Islet precursor cell (in vitro differentiated cells): Measurements from ENCODE around the gene KCNQ1OT1.
A peak's percentile ranks its signal among the peaks of the same experiment; 100 is the strongest.
"Not testable (repeated sequence)": the region's sequence is repeated elsewhere in the genome, so short reads cannot be mapped to it uniquely, and the experiment has no call there.

Experiments
- DNase-seq: peaks from one replicate; pipeline ENCODE4 v3.0.0-alpha.2; 2018

Gene KCNQ1OT1

DNA sequence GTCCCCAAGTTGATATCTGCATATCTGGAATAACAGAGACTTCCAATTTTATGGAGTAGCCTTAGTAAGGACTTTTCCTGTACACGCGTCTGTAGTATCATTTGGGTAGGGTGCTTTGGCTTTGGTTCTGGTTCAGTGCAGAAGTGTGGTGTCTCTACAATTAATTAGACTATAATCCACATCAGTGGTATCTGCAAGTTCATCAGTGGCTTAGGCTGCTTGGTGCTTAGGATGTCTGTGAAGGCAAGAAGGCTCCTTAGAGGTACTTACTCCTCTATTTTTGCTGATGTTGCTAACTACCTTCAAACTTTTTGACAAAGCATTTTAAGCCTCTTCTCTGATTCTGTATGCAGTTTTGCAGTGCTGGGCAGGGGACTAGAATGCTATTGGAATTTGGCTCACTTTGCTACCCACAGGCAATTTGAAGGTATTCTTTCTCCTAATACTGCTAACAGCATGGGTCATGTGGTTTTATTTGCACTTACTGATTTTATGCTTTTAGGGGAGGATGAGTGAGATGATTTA lies 49.4 kb downstream of the KCNQ1OT1 start:
- no peak for DNase-seq

DNA sequence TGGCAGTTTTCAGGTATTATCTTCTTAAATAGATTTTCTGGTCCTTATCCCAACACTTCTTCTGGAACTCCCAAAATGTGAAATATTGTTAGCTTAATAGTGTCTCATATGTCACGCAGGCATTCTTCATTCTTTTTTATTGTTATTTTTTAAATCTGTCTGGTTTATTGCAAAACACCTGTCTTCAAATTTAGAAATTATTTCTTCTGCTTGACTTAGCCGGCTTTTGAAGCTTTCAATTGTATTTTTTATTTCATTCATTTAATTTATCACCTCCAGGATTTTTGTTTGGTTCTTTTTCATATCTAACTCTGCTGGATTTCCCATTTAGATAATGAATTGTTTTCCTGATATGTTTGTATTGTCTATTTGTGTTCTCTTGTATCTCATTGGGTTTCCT lies 49.9 kb downstream of the KCNQ1OT1 start:
- no peak for DNase-seq

DNA sequence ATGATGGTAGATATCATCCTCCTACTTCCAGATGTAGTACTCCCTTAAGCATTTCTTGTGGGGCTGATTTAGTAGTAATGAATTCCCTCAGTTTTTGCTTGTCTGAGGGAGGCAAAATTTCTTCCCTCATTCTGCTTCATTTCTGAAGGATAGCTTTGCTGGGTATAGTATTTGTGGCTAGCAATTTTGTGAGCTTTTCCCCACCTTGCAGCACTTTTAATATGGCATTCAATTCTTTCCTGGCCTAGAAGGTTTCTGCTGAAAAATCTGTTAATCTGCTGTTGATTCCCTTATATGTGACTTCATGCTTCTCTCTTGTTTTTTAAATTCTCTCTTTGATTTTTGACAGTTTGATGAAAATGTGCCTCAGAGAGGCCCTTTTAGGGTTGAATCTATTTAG lies 50.4 kb downstream of the KCNQ1OT1 start:
- DNase-seq, result no peak

DNA sequence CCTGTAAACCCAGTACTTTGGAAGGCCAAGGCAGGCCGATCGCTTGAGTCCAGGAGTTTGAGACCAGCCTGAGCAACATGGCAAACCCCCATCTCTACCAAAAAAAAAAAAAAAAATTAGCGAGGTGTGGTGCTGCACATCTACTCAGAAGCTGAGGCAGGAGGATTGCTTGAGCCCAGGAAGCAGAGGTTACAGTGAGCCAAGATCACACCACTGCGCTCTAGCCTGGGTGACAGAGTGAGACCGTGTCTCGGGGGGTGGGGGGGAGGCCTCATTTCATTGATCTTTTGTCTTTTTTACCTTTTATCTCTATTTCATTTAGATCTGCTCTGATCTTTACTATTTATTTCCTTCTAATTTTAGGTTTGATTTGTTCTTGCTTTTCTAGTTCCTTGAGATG lies 51.8 kb downstream of the KCNQ1OT1 start:
- no peak for DNase-seq

DNA sequence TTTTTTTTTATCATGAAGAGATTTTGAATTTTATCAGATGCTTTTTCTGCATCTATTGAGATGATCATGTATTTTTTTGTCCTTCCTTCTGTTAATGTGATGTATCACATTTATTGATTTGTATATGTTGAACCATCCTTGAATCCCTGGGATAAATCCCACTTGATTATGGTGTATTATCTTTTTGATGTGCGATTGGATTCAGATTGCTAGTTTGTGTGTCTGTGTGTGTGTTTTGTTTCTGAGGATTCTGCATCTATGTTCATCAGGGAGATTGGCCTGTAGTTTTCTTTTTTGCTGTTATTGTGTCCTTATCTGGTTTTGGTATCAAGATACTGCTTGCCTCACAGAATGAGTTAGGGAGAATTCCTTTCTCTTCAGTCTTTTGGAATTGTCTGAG lies 52.6 kb downstream of the KCNQ1OT1 start:
- DNase-seq, result no peak

DNA sequence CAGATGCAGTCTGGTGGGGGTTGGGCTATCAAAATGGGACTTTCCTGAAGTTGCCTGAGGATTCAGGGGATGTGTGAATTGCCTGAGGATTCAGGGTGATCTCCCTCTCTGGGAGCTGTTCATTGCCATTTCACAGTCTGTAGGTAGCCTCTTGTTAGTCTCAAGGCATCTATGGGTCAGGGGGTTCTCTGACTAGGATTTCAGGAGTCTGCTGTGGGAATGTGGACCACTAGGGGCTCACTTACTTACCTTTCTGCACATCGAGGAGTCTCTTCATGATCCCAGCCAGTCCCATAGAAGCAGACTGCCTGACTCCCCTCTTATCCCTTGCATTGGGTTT lies 54.0 kb downstream of the KCNQ1OT1 start:
- DNase-seq, result no peak

DNA sequence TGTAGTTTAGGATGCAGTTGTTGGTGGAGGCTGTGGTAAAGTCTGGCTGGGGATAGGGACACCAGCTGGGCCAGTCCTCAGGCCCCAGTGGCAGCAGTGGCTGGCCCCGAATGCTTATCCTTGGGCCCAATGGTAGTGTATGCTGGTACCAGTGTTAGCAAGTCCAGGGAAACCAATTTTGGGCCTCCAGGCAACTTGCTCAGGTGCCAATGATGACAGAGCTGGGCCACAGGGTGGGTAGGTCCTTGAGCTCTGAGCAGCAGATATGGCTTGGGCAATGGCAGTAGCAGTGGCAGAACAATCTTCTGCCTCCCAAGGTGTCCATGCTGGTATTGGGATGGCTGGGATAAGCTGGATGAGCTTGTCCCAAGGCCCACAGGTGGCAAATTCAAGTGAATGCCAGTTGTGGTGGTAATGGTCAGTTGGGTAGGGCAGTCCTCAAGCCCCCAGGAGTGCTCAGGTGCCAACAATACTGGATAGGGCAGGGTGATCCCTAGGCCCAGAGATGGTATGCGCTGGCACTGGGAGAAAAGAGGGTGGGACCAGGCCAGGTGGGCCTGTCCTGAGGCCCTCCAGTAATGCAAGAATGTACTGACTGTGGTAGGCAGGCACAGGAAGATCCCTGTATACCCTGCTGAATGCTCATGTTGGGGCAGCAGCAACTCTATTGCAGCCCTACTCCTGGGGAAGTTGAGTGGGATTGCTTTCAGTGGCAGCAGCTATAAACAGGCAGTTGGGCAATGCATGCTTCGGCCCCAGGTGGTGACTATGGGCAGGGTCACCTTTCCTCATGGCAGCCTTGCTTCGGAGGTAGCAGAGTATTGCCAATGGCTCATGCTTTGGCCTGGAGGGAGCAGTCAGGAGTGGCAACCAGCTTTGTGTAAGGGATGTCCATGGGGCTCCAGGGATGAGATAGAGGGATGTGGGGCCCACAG lies 54.7 kb downstream of the KCNQ1OT1 start:
- DNase-seq, result no peak

DNA sequence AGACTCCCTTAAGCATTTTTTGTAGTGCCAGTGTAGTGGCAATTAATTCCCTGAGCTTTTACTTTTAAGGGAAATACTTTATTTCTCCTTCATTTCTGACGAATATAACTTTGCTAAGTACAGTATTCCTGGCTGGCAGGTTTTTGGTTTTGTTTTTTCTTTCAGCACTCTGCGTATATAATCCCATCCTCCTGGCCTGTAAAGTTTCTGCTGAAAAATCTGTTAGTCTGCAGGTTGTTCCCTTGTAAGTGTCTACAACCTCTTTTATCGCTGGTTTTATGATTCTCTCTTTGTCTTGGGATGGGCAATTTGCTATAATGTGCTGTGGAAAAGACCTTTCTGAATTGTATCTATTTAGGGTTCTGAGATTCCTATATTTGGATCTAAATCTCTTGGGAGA lies 56.0 kb downstream of the KCNQ1OT1 start:
- no peak for DNase-seq

DNA sequence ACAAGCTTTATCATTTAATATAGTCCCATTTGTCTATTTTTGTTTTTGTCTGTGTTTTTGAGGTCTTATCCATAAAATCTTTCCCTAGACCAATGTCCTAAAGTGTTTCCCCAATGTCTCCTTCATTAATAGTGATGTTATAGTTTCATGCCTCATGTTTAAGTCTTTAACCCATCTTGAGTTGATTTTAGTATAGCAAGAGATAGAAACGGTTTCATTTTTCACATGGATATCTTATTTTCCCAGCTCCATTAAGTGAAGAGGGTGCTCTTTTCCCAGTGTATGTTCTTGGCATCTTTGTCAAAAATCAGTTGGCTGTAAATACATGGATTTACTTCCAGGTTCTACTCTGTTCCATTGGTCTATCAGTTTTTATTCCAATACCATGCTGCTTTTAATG lies 58.2 kb downstream of the KCNQ1OT1 start:
- no peak for DNase-seq

DNA sequence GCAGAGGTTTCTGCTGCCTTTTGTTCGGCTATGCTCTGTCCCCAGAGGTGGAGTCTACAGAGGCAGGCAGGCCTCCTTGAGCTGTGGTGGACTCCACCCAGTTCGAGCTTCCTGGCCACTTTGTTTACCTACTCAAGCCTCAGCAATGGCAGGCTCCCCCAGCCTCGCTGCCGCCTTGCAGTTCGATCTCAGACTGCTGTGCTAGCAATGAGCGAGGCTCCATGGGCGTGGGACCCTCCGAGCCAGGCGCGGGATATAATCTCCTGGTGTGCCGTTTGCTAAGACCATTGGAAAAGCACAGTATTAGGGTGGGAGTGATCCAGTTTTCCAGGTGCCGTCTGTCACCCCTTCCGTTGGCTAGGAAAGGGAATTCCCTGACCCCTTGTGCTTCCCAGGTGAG lies 60.0 kb downstream of the KCNQ1OT1 start:
- not testable (repeated sequence) for DNase-seq

DNA sequence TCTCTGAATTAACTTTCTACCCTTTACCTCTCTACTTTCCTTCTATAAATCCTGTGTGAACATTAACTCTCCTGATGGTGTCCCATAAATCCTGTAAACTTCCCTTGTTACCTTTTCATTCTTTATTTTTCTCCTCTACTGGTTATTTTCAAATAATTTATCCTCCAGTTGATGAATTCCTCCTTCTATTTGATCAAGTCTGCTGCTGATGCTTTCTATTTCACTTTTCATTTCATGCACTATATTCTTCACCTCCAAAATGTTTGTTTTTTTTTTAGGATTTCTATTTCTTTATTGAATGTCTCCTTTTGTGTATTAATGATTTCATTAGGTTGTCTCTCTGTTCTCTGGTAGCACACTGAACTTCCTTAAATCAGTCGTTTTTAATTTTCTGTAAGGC lies 68.6 kb downstream of the KCNQ1OT1 start:
- no peak for DNase-seq

DNA sequence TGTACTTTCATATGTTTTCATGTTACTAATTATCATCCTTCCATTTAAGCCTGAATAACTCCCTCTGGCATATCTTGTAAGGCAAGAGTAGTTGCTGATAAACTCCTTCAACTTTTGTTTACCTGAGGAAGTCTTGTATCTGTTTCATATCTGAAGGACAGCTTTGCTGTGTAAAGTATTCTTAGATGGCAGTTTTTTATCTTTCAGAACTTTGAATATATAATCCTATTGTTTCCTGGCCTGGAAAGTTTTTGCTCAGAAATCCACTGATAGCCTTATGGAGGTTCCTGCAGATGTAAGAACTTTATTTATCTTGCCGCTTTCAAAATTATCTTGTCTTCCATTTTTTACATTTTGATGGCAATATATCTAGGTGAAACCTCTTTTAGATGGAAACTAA lies 69.1 kb downstream of the KCNQ1OT1 start:
- DNase-seq, result no peak

DNA sequence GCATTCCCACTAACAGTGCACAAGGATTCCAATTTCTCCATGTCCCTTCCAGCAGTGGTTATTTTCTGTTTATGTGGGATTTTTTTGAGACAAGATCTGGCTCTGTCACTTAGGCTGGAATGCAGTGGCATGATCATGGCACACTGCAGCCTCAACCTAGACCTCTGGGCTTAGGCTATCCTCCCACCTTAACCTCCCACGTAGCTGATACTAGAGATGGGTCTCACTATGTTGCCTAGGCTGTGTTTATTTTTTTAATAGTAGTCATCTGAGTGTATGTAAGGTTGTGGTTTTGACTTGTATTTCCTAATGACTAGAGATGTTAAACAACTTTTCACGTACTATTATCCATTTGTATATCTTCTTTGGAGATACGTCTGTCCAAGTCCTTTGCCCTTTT lies 74.6 kb downstream of the KCNQ1OT1 start:
- DNase-seq, result no peak

DNA sequence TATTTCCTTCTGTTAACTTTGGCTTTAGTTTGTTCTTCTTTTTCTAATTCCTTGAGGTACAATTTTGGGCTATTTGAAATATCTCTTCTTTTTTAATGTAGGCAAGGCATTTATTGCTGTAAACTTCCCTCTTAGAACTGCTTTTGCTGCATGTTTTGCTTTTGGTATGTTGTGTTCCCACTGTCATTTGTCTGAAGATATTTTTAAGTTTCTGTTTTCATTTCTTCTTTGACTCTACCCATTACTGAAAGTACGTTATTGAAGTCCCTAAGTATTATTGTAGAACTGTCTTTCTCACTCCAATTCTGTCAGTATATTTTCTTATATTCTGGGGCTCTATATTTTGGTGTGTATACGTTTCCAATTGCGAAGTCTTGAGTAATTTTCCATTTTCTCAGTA lies 77.9 kb downstream of the KCNQ1OT1 start:
- DNase-seq, result no peak

DNA sequence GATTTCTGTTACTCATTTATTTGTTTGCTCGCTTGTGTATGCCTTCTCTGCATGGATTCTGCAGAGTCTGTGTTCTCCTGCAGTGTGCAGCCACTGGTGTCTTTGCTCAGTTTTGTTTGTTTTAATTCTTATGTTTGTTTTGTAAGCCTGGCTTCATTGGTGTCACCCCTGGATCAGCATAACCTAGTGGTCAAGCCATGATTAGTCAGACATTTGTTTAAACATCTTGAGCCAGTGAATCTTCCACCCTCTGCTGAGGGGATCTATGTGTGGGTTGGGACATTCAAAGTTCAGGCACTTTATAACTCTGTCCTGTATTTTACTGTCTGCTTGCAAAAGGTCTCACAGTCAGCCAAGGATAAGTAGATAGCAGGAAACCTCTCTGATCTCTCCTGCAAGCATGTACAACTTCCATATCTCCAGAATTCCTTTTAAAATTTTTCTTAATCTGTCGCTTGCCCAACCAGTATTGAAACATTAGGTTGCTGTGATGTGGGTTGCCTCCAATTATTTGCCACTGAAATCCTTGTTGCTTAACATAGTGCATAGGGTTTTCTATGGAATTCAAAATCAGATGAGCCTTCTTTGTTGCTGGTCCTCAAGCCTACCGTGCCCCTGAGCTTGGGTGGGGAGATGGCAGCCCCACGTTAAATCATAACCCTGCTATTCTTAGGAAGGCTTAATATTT lies 86.8 kb downstream of the KCNQ1OT1 start:
- DNase-seq, result no peak

DNA sequence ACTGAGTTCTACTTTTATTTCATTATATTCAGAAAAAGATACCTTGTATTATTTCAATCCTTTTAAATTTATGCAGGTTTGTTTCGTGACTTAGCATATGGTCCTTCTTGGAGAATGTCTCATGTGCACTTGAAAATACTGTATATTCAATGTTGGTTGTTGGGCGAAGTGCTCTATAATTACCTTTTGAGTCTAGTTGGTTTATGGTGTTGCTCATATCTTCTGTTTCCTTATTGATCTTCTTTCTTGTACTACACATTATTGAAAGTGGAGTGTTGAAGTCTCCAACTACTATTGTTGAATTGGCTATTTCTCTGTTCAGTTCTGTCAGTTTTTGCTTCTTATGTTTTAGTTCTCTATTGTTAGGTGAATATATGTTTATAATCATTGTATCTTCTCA lies 90.4 kb downstream of the KCNQ1OT1 start:
- no peak for DNase-seq

DNA sequence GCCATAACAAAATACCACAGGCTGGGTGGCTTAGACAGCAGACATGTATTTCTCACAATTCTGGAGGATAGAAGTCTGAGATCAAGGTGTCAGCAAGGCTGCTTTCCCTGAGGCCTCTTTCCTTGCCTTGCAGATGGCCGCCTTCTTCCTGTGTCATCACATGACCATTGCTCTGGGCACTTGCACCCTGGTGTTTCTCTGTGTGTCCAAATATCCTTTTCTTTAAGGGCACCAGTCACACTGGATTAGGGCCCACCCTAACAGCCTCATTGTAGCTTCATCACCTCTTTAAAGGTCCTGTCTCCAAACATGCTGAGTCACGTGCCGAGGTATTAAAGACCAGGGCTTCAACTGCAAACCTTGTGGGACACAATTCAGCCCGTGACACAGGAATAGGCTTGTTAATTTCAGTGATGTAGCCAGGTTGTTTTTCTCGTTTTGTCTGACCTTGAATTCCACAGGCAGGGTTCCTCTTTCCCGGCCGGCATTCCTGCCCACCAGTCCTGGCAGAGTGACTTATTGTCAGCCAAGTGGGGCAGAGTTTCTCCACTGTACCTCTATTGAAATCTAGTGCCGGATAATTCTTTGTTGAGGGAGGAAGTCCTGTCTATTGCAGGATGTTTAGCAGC lies 100.1 kb downstream of the KCNQ1OT1 start:
- DNase-seq, result peak; percentile 54

DNA sequence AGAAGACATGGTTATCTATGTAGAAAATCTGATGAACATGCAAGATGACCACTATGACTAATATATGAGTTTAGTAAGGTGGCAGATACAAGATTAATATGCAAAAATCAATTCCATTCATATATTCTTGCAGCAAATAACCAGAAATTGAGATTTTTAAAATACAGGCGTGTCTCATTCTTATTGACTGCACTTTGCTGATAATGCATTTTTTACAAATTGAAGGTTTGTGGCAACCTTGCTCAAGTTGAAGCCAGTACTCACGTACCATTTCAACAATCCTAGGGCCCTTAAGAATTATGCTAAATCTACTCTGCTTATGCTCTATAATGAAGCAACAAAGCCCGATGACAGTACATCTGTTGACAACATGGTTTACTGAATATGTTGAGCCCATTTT lies 104.6 kb downstream of the KCNQ1OT1 start:
- no peak for DNase-seq

DNA sequence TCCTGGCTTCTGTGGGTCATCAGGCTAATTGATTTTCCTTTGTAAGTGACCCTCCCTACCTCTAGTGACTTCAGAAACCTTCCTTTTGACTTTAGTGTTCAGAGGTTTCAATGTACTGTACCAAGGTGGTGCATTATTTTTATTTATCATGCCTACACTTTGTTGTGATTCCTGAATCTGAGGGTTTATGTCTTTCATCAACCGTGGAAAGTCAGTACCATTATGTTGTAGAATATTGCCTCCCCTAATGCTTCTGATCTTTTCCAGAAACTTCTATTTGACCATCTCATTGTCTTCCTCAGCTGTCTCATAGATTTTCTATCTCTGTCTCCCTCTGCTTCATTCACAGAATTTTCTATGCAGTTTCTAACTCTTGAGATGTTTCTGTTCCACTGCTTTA lies 105.5 kb downstream of the KCNQ1OT1 start:
- DNase-seq, result no peak

DNA sequence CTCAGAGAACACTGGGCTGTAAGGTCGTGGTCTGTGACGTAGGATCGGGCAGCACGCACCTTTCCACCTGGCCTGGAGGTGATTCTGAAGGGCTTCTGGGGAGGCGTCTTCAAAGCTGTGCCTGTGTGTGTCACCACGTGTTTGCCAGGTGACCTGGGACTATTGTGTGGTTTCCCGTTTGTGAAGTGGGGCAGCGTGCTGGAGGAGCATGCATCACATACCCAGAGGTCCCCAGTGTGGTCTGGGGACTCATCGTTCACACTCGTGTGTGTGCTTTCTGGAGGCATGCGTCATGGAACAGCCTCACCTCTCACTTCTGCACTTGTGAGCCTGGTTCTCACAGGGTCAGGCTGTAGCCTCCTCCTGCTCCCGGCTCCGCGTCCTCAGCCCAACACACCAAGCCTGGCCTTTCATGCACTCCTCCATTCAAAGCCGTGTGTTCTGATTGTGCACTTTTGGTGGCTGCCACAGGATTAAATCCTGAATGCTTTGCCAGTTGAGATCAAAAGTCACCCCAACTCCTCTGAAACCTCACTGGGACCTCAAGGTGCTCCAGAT lies 106.3 kb downstream of the KCNQ1OT1 start:
- DNase-seq, result no peak

DNA sequence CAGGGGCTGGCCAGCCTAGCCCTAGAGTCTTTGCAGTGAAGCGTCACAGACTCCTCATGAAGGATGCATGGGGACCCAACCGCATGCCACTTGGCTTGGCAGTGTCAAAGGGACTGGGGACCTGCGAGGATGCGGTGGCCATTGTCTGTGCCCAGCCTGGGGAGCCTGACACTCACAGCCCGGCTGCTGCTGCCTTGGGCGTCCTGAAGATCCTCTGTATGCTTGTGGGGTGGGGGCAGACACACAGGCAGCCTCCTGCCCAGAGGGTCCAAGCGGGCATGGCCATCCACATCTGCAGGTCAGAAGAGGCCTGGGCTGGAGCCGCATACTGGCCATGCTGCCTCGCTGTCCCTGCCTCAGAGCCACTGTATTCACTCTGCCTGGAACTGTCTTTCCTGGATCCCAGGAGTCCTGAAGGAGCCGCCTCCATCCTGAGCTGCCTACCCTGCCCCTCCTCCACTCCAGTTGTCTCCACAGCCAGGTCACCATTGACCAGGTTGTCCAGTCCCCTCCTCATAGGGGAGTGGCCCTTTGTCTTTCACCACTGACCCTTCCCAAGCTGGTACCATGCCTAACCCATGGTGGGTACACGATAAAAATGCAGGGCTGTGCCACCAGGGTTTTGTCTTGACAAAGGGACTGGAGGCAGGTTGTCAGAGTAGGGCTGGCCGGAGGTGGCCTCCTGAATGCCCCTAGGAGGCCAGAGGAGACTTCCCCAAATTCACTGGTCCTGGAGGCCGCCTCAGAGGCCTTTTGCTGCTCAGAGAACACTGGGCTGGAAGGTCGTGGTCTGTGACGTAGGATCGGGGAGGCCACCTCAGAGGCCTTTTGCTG lies 107.0 kb downstream of the KCNQ1OT1 start:
- DNase-seq, result peak; percentile 45

DNA sequence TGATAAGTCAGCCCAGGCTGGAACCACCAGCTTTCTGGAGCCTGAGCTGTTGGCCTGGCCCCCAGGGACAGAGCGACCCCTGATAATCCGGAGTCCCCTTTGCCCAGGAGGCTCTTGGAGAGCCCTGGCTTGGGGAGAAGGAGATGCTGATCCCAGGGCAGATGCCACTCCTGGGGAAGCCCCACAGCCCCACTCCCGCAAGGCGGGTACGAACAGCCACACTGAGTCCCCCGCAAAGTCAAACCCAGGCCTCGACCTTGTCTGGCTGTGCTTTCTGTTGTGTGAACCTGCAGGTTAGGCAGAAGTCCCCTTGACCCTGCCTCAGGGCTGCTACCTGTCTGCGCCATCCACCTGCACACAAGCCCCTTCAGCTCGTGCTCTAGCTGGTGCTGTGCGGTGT lies 108.0 kb downstream of the KCNQ1OT1 start:
- no peak for DNase-seq
